Dermis microvascular lymphatic vessel endothelial cell (primary cell): Measurements from ENCODE around the gene SPRR1B. TPM values are rescaled to one million over a fixed set of nuclear protein-coding genes. Genes with fewer than 3 reads are reported as not detected.
A peak's percentile ranks its signal among the peaks of the same experiment; 100 is the strongest.
"Not testable (repeated sequence)": the region's sequence is repeated elsewhere in the genome, so short reads cannot be mapped to it uniquely, and the experiment has no call there.

Experiments
- DNase-seq, 2 donors: peaks; one replicate each; pipeline versions ENCODE4 v3.0.0 to v3.0.0-alpha.2; 2010; ENCODE audit warnings: low read depth in 2 of 2
- total RNA-seq: library from RNA; depleted of rRNA; stranded (reverse); fragments of >200 nt; gene quantifications from 2 replicates; pipeline ENCODE4 v1.2.1, GENCODE V29; 2014

SPRR1B gene
- not detected in 2 replicates for total RNA-seq

DNA sequence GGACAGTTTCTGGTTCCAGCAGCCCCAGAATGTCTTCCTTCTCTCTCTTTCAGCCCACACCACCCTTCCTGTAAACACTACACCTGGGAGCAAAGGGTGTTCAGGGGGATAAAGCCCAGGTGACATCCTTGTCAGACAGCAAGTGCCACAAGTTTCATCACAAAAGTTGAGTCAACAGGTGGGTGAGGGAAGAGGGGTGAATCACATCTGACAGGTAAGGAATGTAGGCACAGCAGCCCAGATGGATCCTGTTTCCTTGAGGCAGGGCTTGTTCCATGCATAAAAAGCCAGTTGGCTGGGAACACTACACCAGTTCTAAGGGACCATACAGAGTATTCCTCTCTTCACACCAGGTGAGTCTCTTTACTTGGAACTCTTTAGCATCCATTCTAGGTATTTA is at the start of gene SPRR1B:
Gene SPRR1B (plus strand): TSS at position 309 of the 400 bp plus-strand sequence. CDS start 1,143 bp downstream, outside the sequence.
- DNase-seq: no peak

DNA sequence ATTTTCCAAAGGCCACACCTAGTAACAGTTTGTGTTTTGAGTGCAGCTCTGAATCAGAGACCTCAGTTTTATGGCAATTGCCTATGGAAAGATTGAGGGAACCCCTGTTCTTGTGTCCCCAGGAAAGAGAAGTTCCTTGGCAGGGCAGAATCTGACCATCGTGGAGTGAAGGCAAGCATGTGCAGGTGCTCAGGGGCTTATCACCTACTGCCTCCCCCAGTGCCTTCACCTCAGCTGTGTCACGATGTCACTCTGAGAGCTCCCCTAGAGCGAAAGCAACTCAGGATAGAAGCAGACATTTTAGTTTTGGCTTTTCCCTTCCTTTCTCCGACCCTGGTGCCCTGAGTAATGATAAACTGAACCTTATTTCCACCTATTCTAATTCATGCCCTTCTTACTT is 48.9 kb upstream of the SPRR1B start:
- no peak for DNase-seq

GRCh38 chr1:152983234-152983633 is 47.8 kb upstream of the SPRR1B start:
- no peak for DNase-seq

- DNase-seq: no peak
Observed at GRCh38 chr1:152983743-152984142, 47.3 kb upstream of the SPRR1B start, which contains the start of gene SPRR1A. Gene SPRR1A (plus strand): TSS chr1:152984081. CDS start chr1:152985231, 1,150 bp downstream.

GRCh38 chr1:152986578-152986977 is 44.4 kb upstream of the SPRR1B start:
- no peak for DNase-seq

- DNase-seq: no peak
Observed at GRCh38 chr1:152993186-152993585, 37.8 kb upstream of the SPRR1B start.

- DNase-seq: no peak
Observed at GRCh38 chr1:152995842-152996241, 35.2 kb upstream of the SPRR1B start.

GRCh38 chr1:152996633-152997400 is 34.2 kb upstream of the SPRR1B start:
- no peak for DNase-seq

DNA sequence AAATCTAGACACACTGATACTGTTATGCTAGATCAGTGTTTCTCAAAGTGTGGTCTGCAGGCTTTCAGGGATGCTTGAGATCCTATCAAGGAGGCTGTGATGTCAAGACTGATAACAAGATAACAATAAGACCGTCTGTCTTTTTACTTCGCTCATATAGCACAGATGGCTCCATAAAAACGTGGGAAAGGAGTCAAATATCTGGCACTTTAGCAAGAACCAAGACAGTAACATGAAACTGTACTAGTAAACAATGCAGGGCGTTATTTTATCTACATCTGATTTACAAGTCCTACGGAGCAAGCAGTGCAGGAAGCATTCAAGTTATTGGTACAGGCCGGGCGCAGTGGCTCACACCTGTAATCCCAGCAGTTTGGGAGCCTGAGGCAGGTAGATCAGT is 33.1 kb upstream of the SPRR1B start:
- DNase-seq: no peak

- no peak for DNase-seq
Observed at GRCh38 chr1:152998476-152998875, 32.5 kb upstream of the SPRR1B start.

DNA sequence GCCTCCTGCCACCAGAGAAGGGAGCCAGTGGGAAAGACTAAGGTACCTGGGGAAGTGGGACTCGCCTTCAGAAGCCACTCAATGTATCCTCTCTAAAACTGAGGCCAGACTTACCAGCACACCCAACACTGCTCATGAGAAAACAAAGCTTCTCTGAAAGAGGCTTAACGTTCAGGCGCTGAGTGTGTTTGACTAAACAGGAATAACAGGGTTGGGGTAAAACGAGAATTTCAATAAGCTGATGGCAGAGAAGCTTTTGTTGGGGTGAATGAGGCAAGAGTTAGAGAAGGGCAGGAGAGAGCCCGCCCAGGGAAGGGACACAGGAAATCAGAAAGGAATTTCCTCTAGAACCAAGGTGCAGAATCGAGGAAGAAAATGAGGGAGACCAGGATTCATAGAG is 31.2 kb upstream of the SPRR1B start:
- DNase-seq: no peak

GRCh38 chr1:153000294-153000693 is 30.7 kb upstream of the SPRR1B start:
- DNase-seq: no peak

GRCh38 chr1:153001382-153001781 is 29.6 kb upstream of the SPRR1B start, which contains the start of gene SPRR3:
Gene SPRR3 (plus strand): TSS chr1:153001749. CDS start chr1:153003021, 1,272 bp downstream.
- no peak for DNase-seq

GRCh38 chr1:153011235-153011758 is 19.7 kb upstream of the SPRR1B start:
- not testable (repeated sequence) for DNase-seq

GRCh38 chr1:153021829-153022228 is 9.2 kb upstream of the SPRR1B start:
- DNase-seq: not testable (repeated sequence)

DNA sequence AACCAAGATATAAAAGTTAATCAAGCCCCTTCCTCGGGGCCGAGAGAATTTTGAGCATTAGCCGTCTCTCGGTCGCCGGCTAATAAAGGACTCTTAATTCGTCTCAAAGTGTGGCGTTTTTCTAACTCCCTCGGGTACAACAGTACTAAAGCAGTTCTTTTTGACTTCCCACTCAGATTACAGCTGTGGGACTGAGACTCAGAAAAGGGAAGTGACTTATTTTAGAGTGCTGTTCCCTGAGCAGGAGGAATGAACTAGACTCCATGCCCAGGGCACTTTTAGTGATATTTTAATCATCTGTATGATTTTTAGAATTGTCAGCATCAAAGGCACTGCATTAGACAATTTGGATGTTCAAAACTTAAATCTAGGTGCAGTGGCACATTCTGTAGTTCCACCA is 8.7 kb upstream of the SPRR1B start:
- not testable (repeated sequence) for DNase-seq

- DNase-seq: no peak
Observed at GRCh38 chr1:153023109-153023508, 7.9 kb upstream of the SPRR1B start.

DNA sequence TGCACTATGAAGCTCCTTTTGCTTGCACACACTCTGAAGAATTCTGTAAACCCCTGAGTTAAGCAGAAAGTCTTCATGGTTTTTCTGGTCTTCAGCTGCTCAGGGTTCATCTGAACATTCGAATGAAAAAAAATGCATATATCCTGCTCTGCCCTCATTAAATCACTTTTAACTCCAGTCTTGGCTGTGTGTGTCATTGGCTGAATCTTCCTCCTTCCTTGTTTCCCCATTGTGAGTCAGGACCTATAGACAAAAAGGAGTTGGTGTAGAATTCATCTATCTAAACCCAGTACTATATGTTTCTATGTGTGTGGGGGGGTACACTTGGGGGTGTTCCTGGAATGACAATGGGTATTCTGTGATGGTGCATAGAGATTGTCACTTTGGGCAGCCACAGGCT is 6.6 kb upstream of the SPRR1B start:
- no peak for DNase-seq

GRCh38 chr1:153025797-153026196 is 5.2 kb upstream of the SPRR1B start:
- no peak for DNase-seq

GRCh38 chr1:153028766-153029165 is 2.2 kb upstream of the SPRR1B start:
- DNase-seq: no peak

GRCh38 chr1:153032073-153032472 is 1.1 kb downstream of the SPRR1B start:
- DNase-seq: no peak

DNA sequence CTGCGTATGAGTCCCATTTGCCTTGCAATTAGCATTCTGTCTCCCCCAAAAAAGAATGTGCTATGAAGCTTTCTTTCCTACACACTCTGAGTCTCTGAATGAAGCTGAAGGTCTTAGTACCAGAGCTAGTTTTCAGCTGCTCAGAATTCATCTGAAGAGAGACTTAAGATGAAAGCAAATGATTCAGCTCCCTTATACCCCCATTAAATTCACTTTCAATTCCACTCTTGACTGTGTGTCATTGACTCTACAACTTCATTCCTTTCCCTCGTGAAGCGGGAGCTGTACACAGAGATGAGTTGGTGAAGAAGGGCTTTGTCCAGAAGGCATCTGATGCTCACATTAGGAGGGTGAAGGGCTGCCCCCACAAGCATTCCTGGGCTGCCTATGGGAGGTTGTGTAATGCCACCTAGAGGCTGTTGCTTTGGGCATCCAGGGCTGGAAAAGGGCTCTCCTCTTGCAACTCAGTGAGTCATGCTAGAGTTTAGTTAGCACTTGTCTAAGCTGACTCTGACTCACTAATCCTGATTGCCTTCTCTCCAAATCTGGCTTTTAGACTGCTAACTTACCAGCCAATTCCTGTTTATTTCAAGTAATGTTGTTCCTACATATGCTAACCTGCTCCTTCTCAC is 1.8 kb downstream of the SPRR1B start:
- peak in 1 of 2 donors; percentile 1 for DNase-seq

DNA sequence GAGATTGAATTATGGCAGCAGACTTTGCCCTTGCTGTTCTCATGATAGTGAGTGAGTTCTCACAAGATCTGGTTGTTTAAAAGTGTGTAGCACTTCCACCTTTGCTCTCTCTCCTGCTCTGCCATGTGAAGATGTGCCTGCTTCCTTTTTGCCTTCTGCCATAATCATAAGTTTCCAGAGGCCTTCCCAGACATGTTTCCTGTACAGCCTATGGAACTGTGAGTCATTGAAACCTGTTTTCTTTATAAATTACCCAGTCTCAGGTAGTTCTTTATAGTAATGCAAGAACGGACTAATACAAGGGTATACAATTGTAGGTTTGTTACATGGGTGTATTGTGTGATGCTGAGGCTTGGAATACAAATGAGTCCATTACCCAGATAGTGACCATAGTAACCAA is 4.2 kb downstream of the SPRR1B start:
- no peak for DNase-seq
